NK-92 (cell line): ENCODE results near the gene EPB41L4A.

Experiments
- DNase-seq: peaks from one replicate; lab custom pipeline; 2025; ENCODE audit not compliant: unreplicated experiment; lab: John Stamatoyannopoulos, UW

EPB41L4A gene

GRCh38 chr5:112122353-112122752 is 296.7 kb downstream of the EPB41L4A start:
- DNase-seq = no peak

GRCh38 chr5:112121258-112121657 is 297.8 kb downstream of the EPB41L4A start:
- DNase-seq = no peak

GRCh38 chr5:112119969-112120368 is 299.1 kb downstream of the EPB41L4A start:
- no peak for DNase-seq

GRCh38 chr5:112119508-112119907 is 299.6 kb downstream of the EPB41L4A start:
- no peak for DNase-seq

- DNase-seq = no peak
These were observed 301.5 kb downstream of the EPB41L4A start for GRCh38 chr5:112117551-112117950.

- DNase-seq = no peak
These were observed 302.7 kb downstream of the EPB41L4A start for GRCh38 chr5:112116371-112116770.

- no peak for DNase-seq
These were observed 305.5 kb downstream of the EPB41L4A start for GRCh38 chr5:112113565-112113964.
